ENCODE measurements around the gene ZRANB2.

The ZRANB2 gene

GRCh38 chr1:71071720-71072119 lies 9.1 kb downstream of the ZRANB2 start:
- no peak for DNase-seq (ENCODE audit: low read depth in 3 of 3, low spot score in 1 of 3)

GRCh38 chr1:71068325-71069240 lies 12.3 kb downstream of the ZRANB2 start:
- DNase-seq (ENCODE audit: low read depth in 3 of 3, low spot score in 1 of 3) = no peak

DNA sequence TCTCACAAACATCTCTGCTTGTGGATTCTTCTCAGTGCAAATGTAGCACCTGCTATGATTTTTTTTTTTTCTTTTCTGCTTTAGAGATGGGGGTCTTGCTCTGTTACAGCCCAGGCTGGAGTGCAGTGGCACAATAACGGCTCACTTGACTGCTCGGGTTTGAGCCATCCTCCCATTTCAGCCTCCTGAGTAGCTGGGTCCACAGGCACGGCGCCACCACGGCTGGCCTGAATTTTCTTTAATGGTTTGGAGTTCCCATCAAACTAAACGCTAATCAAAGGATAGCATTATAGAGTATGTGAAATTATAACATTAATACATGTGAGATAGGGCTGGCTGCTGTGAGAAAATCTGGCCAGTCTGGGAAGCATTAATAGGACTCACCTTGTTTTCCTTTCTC lies 26.0 kb downstream of the ZRANB2 start:
- no peak for DNase-seq (ENCODE audit: low read depth in 3 of 3, low spot score in 1 of 3)

- no peak for DNase-seq (ENCODE audit: low read depth in 3 of 3, low spot score in 1 of 3)
Measured at GRCh38 chr1:71054281-71054731, 26.5 kb downstream of the ZRANB2 start.

DNA sequence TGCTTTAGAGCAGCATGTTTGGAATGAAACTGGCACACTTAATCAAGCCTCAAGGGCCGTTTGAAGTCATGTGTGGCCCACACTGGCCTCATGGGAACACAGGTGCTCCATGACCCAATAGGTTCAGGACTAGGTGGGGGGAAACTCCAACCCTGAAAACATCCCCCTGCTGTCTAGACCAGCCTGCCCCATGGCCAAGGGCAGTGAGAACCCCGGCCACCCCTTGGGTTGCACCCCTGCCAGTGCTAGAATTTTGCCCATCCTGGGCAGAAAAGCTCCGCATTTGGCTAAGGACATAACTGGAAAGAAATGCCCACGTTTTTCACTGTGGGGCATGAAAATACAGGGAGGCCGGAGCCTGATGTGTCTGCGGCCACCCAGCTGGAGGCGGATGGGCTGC lies 27.1 kb downstream of the ZRANB2 start:
- no peak for DNase-seq (ENCODE audit: low read depth in 3 of 3, low spot score in 1 of 3)

- DNase-seq (ENCODE audit: low read depth in 3 of 3, low spot score in 1 of 3) = no peak
Measured at GRCh38 chr1:71053146-71053545, 27.7 kb downstream of the ZRANB2 start.

GRCh38 chr1:71049951-71050598 lies 30.8 kb downstream of the ZRANB2 start:
- DNase-seq (ENCODE audit: low read depth in 3 of 3, low spot score in 1 of 3) = no peak

GRCh38 chr1:71047635-71048607 lies 32.9 kb downstream of the ZRANB2 start, which contains the start of gene PTGER3:
Gene PTGER3 (minus strand): TSS chr1:71047816. CDS start chr1:71047577, 239 bp downstream.
- DNase-seq (ENCODE audit: low read depth in 3 of 3, low spot score in 1 of 3) = peak in 1 of 3 donors; percentile 30

GRCh38 chr1:71046891-71047634 lies 33.8 kb downstream of the ZRANB2 start:
- no peak for DNase-seq (ENCODE audit: low read depth in 3 of 3, low spot score in 1 of 3)

DNA sequence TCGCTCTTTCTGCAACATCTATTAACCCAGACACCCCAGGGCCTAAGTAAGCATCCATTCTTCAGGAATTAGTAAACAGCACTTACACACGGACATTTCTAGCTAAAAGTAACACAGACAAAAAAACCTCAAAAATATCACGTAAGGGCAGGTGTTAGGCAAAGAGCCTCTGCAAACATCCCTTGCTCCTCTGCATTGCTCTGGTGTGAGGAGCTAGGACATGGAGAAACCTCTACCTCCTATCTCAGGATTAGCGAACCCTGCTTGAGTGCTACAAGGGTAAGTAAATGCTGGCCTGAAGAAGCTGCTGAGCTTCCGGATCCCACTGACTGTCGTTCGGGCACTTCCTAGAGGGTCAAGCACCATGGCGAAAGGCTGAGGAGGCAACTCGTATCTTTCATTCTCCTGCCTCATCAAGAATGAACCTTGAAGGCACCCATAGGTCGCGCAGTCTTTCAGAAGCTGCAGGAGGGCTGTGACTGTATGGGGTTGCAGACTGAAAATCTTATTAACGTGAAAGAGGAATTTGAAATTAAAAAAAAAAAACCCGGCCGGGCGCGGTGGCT lies 35.3 kb downstream of the ZRANB2 start:
- no peak for DNase-seq (ENCODE audit: low read depth in 3 of 3, low spot score in 1 of 3)

DNA sequence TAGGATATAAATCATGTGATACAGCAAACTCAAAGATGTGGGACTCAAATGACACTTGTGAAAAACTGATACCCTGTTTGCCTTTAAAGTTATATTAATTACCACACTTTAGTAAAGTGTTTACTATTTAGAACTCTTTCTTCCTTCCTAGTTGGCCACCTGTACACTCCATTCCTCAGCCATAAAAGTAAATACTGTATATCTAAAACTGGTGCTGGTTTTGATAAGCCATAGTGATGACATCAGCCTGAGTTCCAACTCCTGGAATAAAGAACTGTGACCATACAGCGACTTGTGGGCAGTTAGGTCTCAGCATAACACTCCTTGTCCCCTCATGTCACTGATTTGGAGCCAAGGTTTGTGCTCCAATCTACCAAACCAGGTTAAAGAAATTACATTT lies 36.0 kb downstream of the ZRANB2 start:
- no peak for DNase-seq (ENCODE audit: low read depth in 3 of 3, low spot score in 1 of 3)

- DNase-seq (ENCODE audit: low read depth in 3 of 3, low spot score in 1 of 3) = no peak
Measured at GRCh38 chr1:71043065-71043464, 37.8 kb downstream of the ZRANB2 start.

- no peak for DNase-seq (ENCODE audit: low read depth in 3 of 3, low spot score in 1 of 3)
Measured at GRCh38 chr1:71041806-71042205, 39.0 kb downstream of the ZRANB2 start.

- DNase-seq (ENCODE audit: low read depth in 3 of 3, low spot score in 1 of 3) = no peak
Measured at GRCh38 chr1:71039661-71040262, 41.1 kb downstream of the ZRANB2 start.

- no peak for DNase-seq (ENCODE audit: low read depth in 3 of 3, low spot score in 1 of 3)
Measured at GRCh38 chr1:71038942-71039341, 41.9 kb downstream of the ZRANB2 start.

- DNase-seq (ENCODE audit: low read depth in 3 of 3, low spot score in 1 of 3) = no peak
Measured at GRCh38 chr1:71037829-71038620, 42.8 kb downstream of the ZRANB2 start.

GRCh38 chr1:71037066-71037465 lies 43.8 kb downstream of the ZRANB2 start:
- no peak for DNase-seq (ENCODE audit: low read depth in 3 of 3, low spot score in 1 of 3)

DNA sequence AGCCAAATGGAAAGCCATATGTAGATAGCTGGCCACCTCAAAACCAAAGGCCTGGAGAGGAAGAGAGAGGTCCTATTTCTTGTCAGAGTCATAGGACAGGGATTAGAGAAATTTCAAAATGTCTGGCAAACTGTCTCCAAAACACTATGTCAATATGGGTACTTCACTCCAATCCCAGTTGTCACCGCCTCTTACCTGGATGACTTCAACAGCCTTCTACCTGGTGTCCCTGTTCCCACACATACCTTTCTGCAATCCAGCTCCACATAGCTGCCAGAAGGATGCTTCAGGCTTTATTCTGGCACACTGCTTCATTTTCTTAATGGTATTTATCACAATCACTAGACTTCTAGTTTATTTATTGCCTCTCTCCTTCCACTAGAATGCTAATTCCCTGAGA lies 47.7 kb downstream of the ZRANB2 start:
- no peak for DNase-seq (ENCODE audit: low read depth in 3 of 3, low spot score in 1 of 3)

- no peak for DNase-seq (ENCODE audit: low read depth in 3 of 3, low spot score in 1 of 3)
Measured at GRCh38 chr1:71031426-71031825, 49.4 kb downstream of the ZRANB2 start.
